Superior temporal gyrus (tissue), 1 donor: ENCODE measurements around the gene LFNG.

Source experiments
- DNase-seq: peaks from one replicate; pipeline ENCODE4 v3.0.0-alpha.2; 2016; ENCODE audit errors: extremely low spot score

LFNG gene

GRCh38 chr7:2503056-2503941 lies 16.3 kb upstream of the LFNG start:
- DNase-seq, result no peak

- DNase-seq, result no peak
These were observed 15.3 kb upstream of the LFNG start for GRCh38 chr7:2504128-2504888.

GRCh38 chr7:2504889-2505375 lies 14.6 kb upstream of the LFNG start:
- no peak for DNase-seq

GRCh38 chr7:2505401-2505800 lies 14.2 kb upstream of the LFNG start:
- no peak for DNase-seq

- DNase-seq, result no peak
These were observed 12.2 kb upstream of the LFNG start for GRCh38 chr7:2507208-2507916.

- DNase-seq, result no peak
These were observed 11.7 kb upstream of the LFNG start for GRCh38 chr7:2507917-2508306.

GRCh38 chr7:2508327-2509215 lies 11.0 kb upstream of the LFNG start:
- DNase-seq, result no peak

- DNase-seq, result no peak
These were observed 10.2 kb upstream of the LFNG start for GRCh38 chr7:2509298-2509906.

GRCh38 chr7:2510130-2510776 lies 9.3 kb upstream of the LFNG start:
- no peak for DNase-seq

GRCh38 chr7:2510909-2511768 lies 8.4 kb upstream of the LFNG start:
- no peak for DNase-seq

- no peak for DNase-seq
These were observed 7.8 kb upstream of the LFNG start for GRCh38 chr7:2511769-2512168.

GRCh38 chr7:2512179-2512661 lies 7.4 kb upstream of the LFNG start:
- no peak for DNase-seq

- no peak for DNase-seq
These were observed 6.9 kb upstream of the LFNG start for GRCh38 chr7:2512713-2513112.

- DNase-seq, result no peak
These were observed 5.9 kb upstream of the LFNG start for GRCh38 chr7:2513702-2514101.

GRCh38 chr7:2514473-2515423 lies 4.8 kb upstream of the LFNG start:
- no peak for DNase-seq

GRCh38 chr7:2515424-2516193 lies 4.0 kb upstream of the LFNG start:
- no peak for DNase-seq

- DNase-seq, result no peak
These were observed 3.4 kb upstream of the LFNG start for GRCh38 chr7:2516194-2516555.
